Left cardiac atrium (tissue), 4 donors: ENCODE data around the gene ZBTB26. TPM values are rescaled to one million over a fixed set of nuclear protein-coding genes. Genes with fewer than 3 reads are reported as not detected.
A peak's percentile ranks its signal among the peaks of the same experiment; 100 is the strongest.

ENCODE experiments used
- ATAC-seq, 2 donors: fragments of 200-7000 bp; cut with Tn5 transposase; one replicate each; pipeline ENCODE4 v1.9.1; 2020; ENCODE audit warnings: mild to moderate bottlenecking in 2 of 2, moderate library complexity in 2 of 2
- DNase-seq: peaks from one replicate; pipeline ENCODE4 v3.0.0-alpha.2; 2020
- intact Hi-C, 2 donors: fragments of 100-400 bp; cut with DNase I; formaldehyde crosslinking; loops; one replicate each; pipeline versions ENCODE4 v1.14.1 to v1.15.1; 2022 to 2023
- long read RNA-seq: library from polyadenylated mRNA; unstranded; transcript quantifications from one replicate; pipeline ENCODE4 v2.0.0, GENCODE V29; 2021
- total RNA-seq, 2 donors: library from RNA; stranded (reverse); fragmentation: NEBNext Ultra II Directional; extraction: Animal tissue kit (Norgen Biotek cat#: 25700); gene quantifications; one replicate each; pipeline ENCODE4 v1.2.1, GENCODE V29; 2021
- donor health status: DM: no; HTN: yes; CAD: no.
- donor health status: DM: no; HTN: yes; CAD: no; lungs with severe emphysema.
- donor health status: DM: yes; HTN: yes; CAD: no.
- donor health status: Dilated cardiomyopathy.

ZBTB26 gene
- 1 to 10 TPM; 3.6 to 6.2 TPM for total RNA-seq
- long read RNA-seq, full-length matches to known transcripts: 5 of 7 reads
- long read RNA-seq, partial matches to known transcripts: 0 of 7 reads
- long read RNA-seq, other reads (novel, unspliced or antisense): 2 of 7 reads

DNA sequence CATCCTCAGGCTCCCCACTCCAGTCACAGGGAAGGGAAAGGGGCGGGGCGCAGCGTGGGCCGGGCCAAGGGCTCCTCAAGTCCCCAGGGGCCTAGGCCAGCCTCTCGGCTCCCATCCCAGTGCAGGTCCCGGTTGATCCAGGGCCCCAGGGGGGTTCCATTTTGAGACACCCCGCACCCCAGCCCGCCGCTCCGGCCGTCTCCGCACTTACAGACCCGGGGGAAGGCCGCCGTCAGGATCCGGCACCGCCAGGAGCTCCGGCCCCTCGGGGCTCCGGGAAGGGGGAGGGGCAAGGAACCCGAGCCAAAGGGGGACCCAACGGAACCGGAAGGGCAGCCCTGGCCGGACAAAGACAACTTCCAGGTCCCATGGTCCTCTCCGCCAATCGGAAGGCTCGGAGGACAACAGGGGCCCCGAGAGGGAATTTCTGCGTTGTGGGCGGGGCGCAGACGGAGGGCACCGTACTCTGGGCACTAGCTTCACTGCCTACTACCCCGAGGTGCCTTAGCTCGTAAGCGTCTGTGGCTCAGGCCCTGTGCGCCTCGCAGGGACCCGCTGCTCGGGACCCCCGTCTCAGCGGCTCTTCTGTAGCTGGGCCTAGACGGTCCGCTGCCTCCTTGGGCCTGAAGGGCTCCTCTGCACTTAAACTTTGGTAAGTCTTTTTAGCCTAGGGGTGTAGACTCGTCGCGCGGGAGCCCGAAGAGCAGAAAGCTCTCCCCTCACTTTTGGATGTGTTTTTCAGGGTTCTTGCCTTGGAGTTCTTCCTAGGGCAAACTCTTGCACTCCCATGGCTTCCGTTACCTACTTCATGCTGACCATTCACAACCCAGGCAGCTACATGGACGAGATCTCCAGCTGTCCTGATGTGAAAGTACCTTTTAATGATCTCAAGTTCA lies at the start of gene ZBTB26:
TSS of gene ZBTB26 (minus strand) at position 287 of the 896 bp plus-strand sequence. CDS start 11,578 bp downstream, outside the sequence.
- intact Hi-C loops: no loop called here
- ATAC-seq: peak; percentile 99 to 100
- peak; percentile 96 for DNase-seq

- DNase-seq (no peak), ATAC-seq (no peak)
- intact Hi-C loops: no loop called here
These were observed 47.3 kb upstream of the ZBTB26 start for GRCh38 chr9:122978601-122979000.

DNA sequence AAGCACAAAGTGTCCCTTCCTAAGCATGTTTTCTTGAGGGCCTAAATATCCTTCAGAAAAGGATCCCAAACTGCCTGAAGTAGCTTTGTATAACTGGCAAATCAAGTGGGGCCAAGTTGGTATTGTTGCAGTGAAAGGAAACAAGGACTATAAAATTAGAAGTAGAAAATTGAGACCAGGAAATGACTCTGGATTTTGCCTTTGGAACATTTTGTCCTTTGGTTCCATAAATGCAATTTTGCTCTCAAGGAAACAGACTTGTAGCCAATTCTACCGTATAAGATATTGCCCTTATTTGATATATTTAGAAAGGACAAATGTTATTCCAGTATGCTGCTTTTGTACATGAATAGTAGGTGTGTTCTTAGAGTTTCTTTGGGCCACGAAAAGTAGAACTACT lies 43.9 kb upstream of the ZBTB26 start:
- ATAC-seq: no peak
- no peak for DNase-seq
- intact Hi-C loops: no loop called here

- DNase-seq (no peak), ATAC-seq (no peak)
- intact Hi-C loops: no loop called here
These were observed 29.8 kb upstream of the ZBTB26 start for GRCh38 chr9:122961139-122961538.

DNA sequence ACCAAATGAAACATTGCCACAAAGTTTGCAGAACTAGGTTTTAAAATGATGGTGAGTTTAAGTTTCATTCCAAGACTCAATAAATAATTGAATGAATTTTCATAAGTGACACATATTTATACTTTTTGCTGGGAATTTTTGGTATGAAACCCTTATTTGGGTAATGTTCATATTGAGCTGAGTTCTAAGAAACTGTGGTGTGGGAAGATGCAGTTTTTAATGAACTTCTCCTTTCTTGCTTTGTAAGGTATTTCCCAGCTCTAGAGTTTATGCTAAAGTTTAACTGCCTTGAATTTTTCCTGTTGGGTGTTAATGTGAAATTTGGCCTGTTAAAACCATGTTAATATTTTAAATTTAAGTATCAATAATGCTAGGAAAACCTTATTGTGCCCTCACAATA lies 24.6 kb upstream of the ZBTB26 start:
- ATAC-seq: no peak
- DNase-seq: no peak
- intact Hi-C loops: no loop called here

- ATAC-seq: peak in 1 of 2 donors; percentile 84
- DNase-seq: no peak
- intact Hi-C loops: no loop called here
These were observed 23.0 kb upstream of the ZBTB26 start for GRCh38 chr9:122954253-122954691.

- intact Hi-C loops: no loop called here
- no peak for ATAC-seq
These were observed 19.7 kb upstream of the ZBTB26 start for GRCh38 chr9:122951056-122951455.

GRCh38 chr9:122950263-122950662 lies 19.0 kb upstream of the ZBTB26 start:
- no peak for DNase-seq

More at GRCh38 chr9:122951056-122951455, 19.7 kb upstream of the ZBTB26 start:
- no peak for DNase-seq

DNA sequence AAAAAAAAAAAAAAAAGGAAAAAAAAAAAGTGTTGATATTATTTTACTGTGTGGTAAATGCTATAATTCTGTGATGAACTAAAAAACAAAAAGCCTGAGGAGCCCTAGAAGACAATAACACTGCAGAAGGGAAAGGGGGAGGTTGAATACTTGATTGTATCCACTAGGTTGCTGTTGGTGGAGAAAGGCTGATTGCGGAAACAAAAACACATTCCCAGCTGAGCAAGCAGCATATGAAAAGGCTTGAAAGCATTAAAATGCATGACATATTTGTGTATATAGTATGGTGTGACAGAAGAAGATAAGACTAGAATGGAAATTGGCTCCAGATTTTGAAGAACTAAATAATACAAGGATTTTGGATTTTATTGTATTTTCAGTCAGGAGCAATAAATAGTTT lies 18.4 kb upstream of the ZBTB26 start:
- intact Hi-C loops: no loop called here
- DNase-seq: no peak
- ATAC-seq: no peak

More at GRCh38 chr9:122950263-122950662, 19.0 kb upstream of the ZBTB26 start:
- ATAC-seq: no peak
- intact Hi-C loops: no loop called here

GRCh38 chr9:122948313-122948712 lies 17.0 kb upstream of the ZBTB26 start:
- intact Hi-C loops: no loop called here
- DNase-seq: no peak
- ATAC-seq: no peak

DNA sequence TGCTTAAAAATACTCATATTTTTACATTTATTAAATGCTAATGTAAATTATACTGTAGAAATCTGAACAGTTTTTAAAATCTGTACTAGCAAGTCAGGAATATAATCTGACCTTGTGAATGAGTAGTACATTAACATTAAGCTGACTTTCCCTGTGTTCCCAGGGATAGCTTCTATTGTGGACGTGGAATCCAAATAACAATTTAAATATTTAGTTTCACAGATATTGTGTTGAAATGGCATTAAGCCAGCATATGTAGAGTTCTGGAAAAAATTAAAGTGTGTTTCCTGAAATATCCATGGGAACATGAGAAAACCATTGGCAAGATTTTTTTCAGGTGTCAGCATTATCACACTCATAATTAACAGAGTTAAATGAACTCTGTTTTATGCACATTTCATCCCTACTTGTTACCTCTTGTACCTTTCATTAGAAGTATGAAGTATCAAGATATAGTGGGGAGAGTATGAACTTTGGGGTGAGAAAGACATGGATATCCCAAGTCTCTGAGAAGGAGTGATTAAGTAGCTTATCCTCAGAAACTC lies 15.2 kb upstream of the ZBTB26 start:
- intact Hi-C loops: no loop called here
- no peak for DNase-seq
- ATAC-seq: no peak

GRCh38 chr9:122944960-122945888 lies 13.9 kb upstream of the ZBTB26 start:
- no peak for DNase-seq
- ATAC-seq: no peak
- intact Hi-C loops: no loop called here

DNA sequence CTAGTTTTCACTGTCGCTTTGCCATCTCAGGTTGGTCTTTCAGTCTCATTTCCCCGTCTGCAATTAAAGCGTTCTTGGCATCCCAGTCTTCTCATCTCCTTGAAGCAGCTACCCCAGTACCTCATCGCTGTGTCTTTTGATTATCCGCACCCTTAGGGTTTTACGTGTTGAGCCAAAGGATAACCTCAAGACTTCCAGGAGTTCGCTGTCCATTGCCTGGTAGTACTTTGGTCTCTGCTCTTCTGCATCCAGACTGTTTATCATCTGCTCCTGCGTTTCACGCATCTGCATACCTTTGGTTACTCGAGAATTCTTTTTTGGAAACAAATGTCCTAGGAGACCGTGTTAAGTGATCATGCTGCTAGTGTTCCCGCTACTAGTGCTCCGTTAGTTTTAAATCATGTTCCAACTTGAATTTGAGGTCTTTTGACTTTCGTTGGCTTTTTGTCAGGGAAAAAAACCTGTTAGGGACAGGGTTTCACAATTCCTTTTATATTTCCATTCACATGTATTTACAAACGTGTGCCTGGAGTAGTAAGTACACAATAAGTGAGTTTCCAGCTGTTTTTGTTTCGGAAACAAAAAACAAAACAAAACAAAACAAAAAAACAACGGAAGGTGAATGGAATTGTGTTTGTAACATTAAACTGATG lies 10.4 kb upstream of the ZBTB26 start:
- DNase-seq: no peak
- ATAC-seq: peak in 1 of 2 donors; percentile 34
- intact Hi-C loops: no loop called here

GRCh38 chr9:122940749-122941581 lies 9.7 kb upstream of the ZBTB26 start, which contains the start of gene RABGAP1:
RABGAP1 (plus strand) TSS chr9:122941020; CDS start chr9:122957060, 16,040 bp downstream.
- ATAC-seq (peak; percentile 99 to 100), DNase-seq (peak; percentile 100)
- intact Hi-C loops: no loop called here

GRCh38 chr9:122940454-122940748 lies 9.1 kb upstream of the ZBTB26 start:
- ATAC-seq (no peak), DNase-seq (no peak)
- intact Hi-C loops: no loop called here

- DNase-seq (no peak), ATAC-seq (no peak)
- intact Hi-C loops: no loop called here
These were observed 8.3 kb upstream of the ZBTB26 start for GRCh38 chr9:122939601-122940000.

DNA sequence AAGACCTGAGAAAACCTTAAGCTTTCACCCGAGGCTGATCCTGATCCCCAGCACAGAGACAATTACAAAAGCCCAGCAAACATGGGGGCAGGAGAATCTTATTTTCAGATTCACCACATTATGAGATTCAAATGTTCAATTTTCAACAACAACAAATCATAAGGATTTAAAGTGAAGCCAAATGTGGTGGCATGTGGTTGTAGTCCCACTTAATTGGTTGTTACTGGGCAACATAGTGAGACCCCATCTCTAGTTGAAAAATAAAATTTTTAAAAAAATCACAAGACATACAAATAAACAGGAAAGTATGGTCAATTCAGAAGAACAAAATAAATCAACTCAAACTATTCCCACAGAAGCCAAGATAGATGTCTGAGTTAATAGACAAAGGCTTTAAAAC lies 5.6 kb upstream of the ZBTB26 start:
- ATAC-seq (no peak), DNase-seq (no peak)

GRCh38 chr9:122936464-122936863 lies 5.2 kb upstream of the ZBTB26 start:
- DNase-seq (no peak), ATAC-seq (no peak)
- intact Hi-C loops: no loop called here

More for the DNA sequence above, 5.6 kb upstream of the ZBTB26 start:
- intact Hi-C loops: no loop called here
